HG02678 (cell line): ENCODE data around the gene PCDHB8.
"Not testable (repeated sequence)": the region's sequence is repeated elsewhere in the genome, so short reads cannot be mapped to it uniquely, and the experiment has no call there.

ENCODE experiments used
- ATAC-seq: cut with Tn5 transposase; IDR thresholded peaks from one replicate; pipeline ENCODE4 v1.9.1; 2021; ENCODE audit warnings: mild to moderate bottlenecking, moderate library complexity; ENCODE audit not compliant: unreplicated experiment

Gene PCDHB8

GRCh38 chr5:141177577-141178191, at the start of gene PCDHB8:
Gene PCDHB8 (plus strand): TSS chr5:141177790. CDS start chr5:141178035, 245 bp downstream.
- ATAC-seq: not testable (repeated sequence)

- no peak for ATAC-seq
Measured at GRCh38 chr5:141135030-141135717, 42.4 kb upstream of the PCDHB8 start, which contains the start of gene PCDHB5. Gene PCDHB5 (plus strand): TSS chr5:141135206. CDS start chr5:141135435, 229 bp downstream.

- ATAC-seq: no peak
Measured at GRCh38 chr5:141135718-141136266, 41.8 kb upstream of the PCDHB8 start.

- ATAC-seq: not testable (repeated sequence)
Measured at GRCh38 chr5:141137346-141137745, 40.2 kb upstream of the PCDHB8 start.

GRCh38 chr5:141149812-141150211, 27.8 kb upstream of the PCDHB8 start, which contains the start of gene PCDHB6:
Gene PCDHB6 (plus strand): TSS chr5:141150057. CDS start chr5:141150258, 201 bp downstream.
- no peak for ATAC-seq

- no peak for ATAC-seq
Measured at GRCh38 chr5:141150224-141150992, 27.2 kb upstream of the PCDHB8 start.

- no peak for ATAC-seq
Measured at GRCh38 chr5:141150993-141151325, 26.6 kb upstream of the PCDHB8 start.

GRCh38 chr5:141151632-141152031, 26.0 kb upstream of the PCDHB8 start:
- ATAC-seq: not testable (repeated sequence)

GRCh38 chr5:141152096-141152495, 25.5 kb upstream of the PCDHB8 start:
- not testable (repeated sequence) for ATAC-seq

- no peak for ATAC-seq
Measured at GRCh38 chr5:141155540-141156374, 21.8 kb upstream of the PCDHB8 start.

GRCh38 chr5:141157356-141157755, 20.2 kb upstream of the PCDHB8 start:
- ATAC-seq: not testable (repeated sequence)

- not testable (repeated sequence) for ATAC-seq
Measured at GRCh38 chr5:141157901-141158300, 19.7 kb upstream of the PCDHB8 start.

- ATAC-seq: no peak
Measured at GRCh38 chr5:141172381-141173204, 5.0 kb upstream of the PCDHB8 start, which contains the start of gene PCDHB7. Gene PCDHB7 (plus strand): TSS chr5:141172644. CDS start chr5:141172836, 192 bp downstream.

- not testable (repeated sequence) for ATAC-seq
Measured at GRCh38 chr5:141174291-141175104, 3.1 kb upstream of the PCDHB8 start.

GRCh38 chr5:141175933-141176332, 1.7 kb upstream of the PCDHB8 start:
- ATAC-seq: no peak

GRCh38 chr5:141179371-141179770, 1.8 kb downstream of the PCDHB8 start:
- not testable (repeated sequence) for ATAC-seq

- ATAC-seq: not testable (repeated sequence)
Measured at GRCh38 chr5:141179876-141180275, 2.3 kb downstream of the PCDHB8 start.

- ATAC-seq: no peak
Measured at GRCh38 chr5:141180313-141180712, 2.7 kb downstream of the PCDHB8 start.
